Ovary (tissue), 3 donors: ENCODE measurements around the gene IL17RA.

Source experiments
- CTCF ChIP-seq, 3 donors: fragments of 450-650 bp in 2 of 3; fragments of 200-600 bp in 1 of 3; IDR thresholded peaks; one replicate each; pipeline versions ENCODE4 v1.5.1 to v1.8.0; 2016 to 2022; ENCODE audit warnings: antibody characterized with exemption in 3 of 3, mild to moderate bottlenecking in 1 of 3
- EP300 ChIP-seq: sonication (generic); formaldehyde crosslinking; IDR thresholded peaks from one replicate; pipeline ENCODE4 v1.6.1; 2017; ENCODE audit warnings: antibody characterized with exemption
- donor health status: DM: no; HTN: no; CAD: no.

GRCh38 chr22:17164392-17165024, 79.7 kb downstream of the IL17RA start:
- TF ChIP-seq CTCF (IDR thresholded peaks at IDR 0.05) (no peak), EP300 (no peak)
